GM12878 (cell line): ENCODE results near the gene ZNF423.

Experiments
- CREB1 ChIP-seq: IDR thresholded peaks from 2 replicates; pipeline ENCODE4 v1.6.1; 2012; ENCODE audit warnings: low read depth, mild to moderate bottlenecking, inconsistent platforms
- CTCF ChIP-seq, 3 experiments: IDR thresholded peaks in 2 of 3; conservative IDR thresholded peaks in 1 of 3; 2 replicates each; pipeline ENCODE4 v1.5.1; 2011; ENCODE audit warnings: low read depth in 3 of 3, low read length in 3 of 3, mild to moderate bottlenecking in 3 of 3, control low read depth in 2 of 3, moderate library complexity in 2 of 3, inconsistent platforms in 1 of 3, mixed read lengths in 1 of 3; ENCODE audit not compliant: control insufficient read depth in 2 of 3, insufficient read depth in 1 of 3; ENCODE audit errors: extremely low read depth in 1 of 3
- EP300 ChIP-seq, 2 experiments: fragments of 150-350 bp in 1 of 2; IDR thresholded peaks; 2 replicates each; pipeline ENCODE4 v1.6.1; 2011 to 2012; ENCODE audit warnings: low read depth in 2 of 2, low read length in 2 of 2, borderline replicate concordance in 1 of 2, improper control_type of control experiment in 1 of 2, inconsistent platforms in 1 of 2; ENCODE audit not compliant: control insufficient read depth in 1 of 2
- ESRRA ChIP-seq: IDR thresholded peaks from 2 replicates; pipeline ENCODE4 v1.6.1; 2012; ENCODE audit warnings: mild to moderate bottlenecking, low read length, improper control_type of control experiment
- JUND ChIP-seq: IDR thresholded peaks from 2 replicates; pipeline ENCODE4 v1.6.1; 2012; ENCODE audit warnings: low read depth, mild to moderate bottlenecking, low read length, improper control_type of control experiment, moderate library complexity
- MYC ChIP-seq: IDR thresholded peaks from 2 replicates; pipeline ENCODE4 v1.6.1; 2011; ENCODE audit warnings: mild to moderate bottlenecking, low read length, moderate library complexity, inconsistent platforms; ENCODE audit not compliant: insufficient read depth, insufficient replicate concordance, insufficient read length, severe bottlenecking
- NBN ChIP-seq: fragments of 450-650 bp; IDR thresholded peaks from 2 replicates; pipeline ENCODE4 v1.6.1; 2016
- POLR2A ChIP-seq: IDR thresholded peaks from 2 replicates; pipeline ENCODE4 v1.6.1; 2011; ENCODE audit warnings: low read depth, mild to moderate bottlenecking, low read length
- SP1 ChIP-seq: IDR thresholded peaks from one replicate; pipeline ENCODE4 v1.6.1; 2011; ENCODE audit warnings: low read depth, low read length
- TCF7 ChIP-seq: IDR thresholded peaks from 2 replicates; pipeline ENCODE4 v1.6.1; 2014; ENCODE audit warnings: antibody characterized with exemption, borderline replicate concordance
- YY1 ChIP-seq: IDR thresholded peaks from 2 replicates; pipeline ENCODE4 v1.6.1; 2011; ENCODE audit warnings: low read depth, mild to moderate bottlenecking, low read length
- ZNF274 ChIP-seq: IDR thresholded peaks from one replicate; pipeline ENCODE4 v1.8.0; 2011; ENCODE audit not compliant: insufficient read length, insufficient read depth

GRCh38 chr16:49540836-49541235 lies 315.1 kb downstream of the ZNF423 start:
- no peak for TF ChIP-seq CREB1
- no peak for TF ChIP-seq EP300 (IDR thresholded peaks at IDR 0.05; ENCODE audit: borderline replicate concordance in 1 of 2, control insufficient read depth in 1 of 2, low read depth in 2 of 2, low read length in 2 of 2)
- no peak for TF ChIP-seq TCF7
- TF ChIP-seq ESRRA: no peak
- no peak for TF ChIP-seq POLR2A
- no peak for TF ChIP-seq SP1
- TF ChIP-seq JUND: no peak
- no peak for TF ChIP-seq CTCF (IDR thresholded peaks at IDR 0.05 in 2 of 3, conservative IDR thresholded peaks at IDR 0.05 in 1 of 3; ENCODE audit: control insufficient read depth in 2 of 3, extremely low read depth in 1 of 3, insufficient read depth in 1 of 3, low read depth in 3 of 3, low read length in 3 of 3)
- TF ChIP-seq NBN: no peak
- TF ChIP-seq MYC: no peak
- TF ChIP-seq YY1: no peak
- TF ChIP-seq ZNF274: no peak
